ENCODE results near the gene POC1A. TPM values are rescaled to one million over a fixed set of nuclear protein-coding genes. Genes with fewer than 3 reads are reported as not detected.

Gene POC1A
- total and polyA plus RNA-seq, 3 donors from 2014 or later, result 16.7 to 36.1 (median 21.7) TPM

DNA sequence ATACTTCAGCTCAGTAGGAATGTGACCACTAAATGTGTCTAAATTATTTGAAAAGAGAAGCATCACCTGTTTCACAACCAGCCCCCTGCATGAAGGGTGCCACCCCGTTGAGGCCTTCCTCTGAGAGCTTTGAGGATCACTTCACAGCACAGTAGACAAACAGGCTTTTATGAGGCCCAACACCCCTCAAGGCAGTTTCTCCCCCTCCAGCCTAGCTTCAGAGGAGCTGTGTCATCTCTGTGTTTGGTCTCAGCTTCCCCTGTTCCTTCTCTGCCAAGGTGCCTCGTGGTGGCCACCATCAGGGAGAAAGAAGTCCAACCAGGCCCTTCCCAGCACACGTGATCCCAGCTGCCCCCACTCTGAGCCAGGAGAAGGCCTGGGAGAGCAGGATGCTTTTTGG lies 76.3 kb downstream of the POC1A start:
- TF ChIP-seq, protein P1, sequence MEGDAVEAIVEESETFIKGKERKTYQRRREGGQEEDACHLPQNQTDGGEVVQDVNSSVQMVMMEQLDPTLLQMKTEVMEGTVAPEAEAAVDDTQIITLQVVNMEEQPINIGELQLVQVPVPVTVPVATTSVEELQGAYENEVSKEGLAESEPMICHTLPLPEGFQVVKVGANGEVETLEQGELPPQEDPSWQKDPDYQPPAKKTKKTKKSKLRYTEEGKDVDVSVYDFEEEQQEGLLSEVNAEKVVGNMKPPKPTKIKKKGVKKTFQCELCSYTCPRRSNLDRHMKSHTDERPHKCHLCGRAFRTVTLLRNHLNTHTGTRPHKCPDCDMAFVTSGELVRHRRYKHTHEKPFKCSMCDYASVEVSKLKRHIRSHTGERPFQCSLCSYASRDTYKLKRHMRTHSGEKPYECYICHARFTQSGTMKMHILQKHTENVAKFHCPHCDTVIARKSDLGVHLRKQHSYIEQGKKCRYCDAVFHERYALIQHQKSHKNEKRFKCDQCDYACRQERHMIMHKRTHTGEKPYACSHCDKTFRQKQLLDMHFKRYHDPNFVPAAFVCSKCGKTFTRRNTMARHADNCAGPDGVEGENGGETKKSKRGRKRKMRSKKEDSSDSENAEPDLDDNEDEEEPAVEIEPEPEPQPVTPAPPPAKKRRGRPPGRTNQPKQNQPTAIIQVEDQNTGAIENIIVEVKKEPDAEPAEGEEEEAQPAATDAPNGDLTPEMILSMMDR (IDR thresholded peaks at IDR 0.05), result no peak
- TF ChIP-seq POLR2A (IDR thresholded peaks at IDR 0.05), result no peak
- WGBS, 2 donors, result 49 to 55% methylated on average over 3 of the region's 3 CpGs
- H3K4me1 ChIP-seq, result peaks cover 13% of the 10 kb centered on the region
- peak overlapping the region; percentile 50 to 76 for H3K27ac ChIP-seq
- intact Hi-C loops (cut with DNase I; ENCODE audit: low total_unique reads), result no loop called here
- H3K36me3 ChIP-seq (ENCODE audit: low read depth, missing control alignments), result no peaks in the 10 kb centered on the region
- no peak for DNase-seq
- no peaks in the 10 kb centered on the region for H3K27me3 ChIP-seq
- no peaks in the 10 kb centered on the region for H3K9me3 ChIP-seq
- H3K4me3 ChIP-seq, result no peak overlapping the region

DNA sequence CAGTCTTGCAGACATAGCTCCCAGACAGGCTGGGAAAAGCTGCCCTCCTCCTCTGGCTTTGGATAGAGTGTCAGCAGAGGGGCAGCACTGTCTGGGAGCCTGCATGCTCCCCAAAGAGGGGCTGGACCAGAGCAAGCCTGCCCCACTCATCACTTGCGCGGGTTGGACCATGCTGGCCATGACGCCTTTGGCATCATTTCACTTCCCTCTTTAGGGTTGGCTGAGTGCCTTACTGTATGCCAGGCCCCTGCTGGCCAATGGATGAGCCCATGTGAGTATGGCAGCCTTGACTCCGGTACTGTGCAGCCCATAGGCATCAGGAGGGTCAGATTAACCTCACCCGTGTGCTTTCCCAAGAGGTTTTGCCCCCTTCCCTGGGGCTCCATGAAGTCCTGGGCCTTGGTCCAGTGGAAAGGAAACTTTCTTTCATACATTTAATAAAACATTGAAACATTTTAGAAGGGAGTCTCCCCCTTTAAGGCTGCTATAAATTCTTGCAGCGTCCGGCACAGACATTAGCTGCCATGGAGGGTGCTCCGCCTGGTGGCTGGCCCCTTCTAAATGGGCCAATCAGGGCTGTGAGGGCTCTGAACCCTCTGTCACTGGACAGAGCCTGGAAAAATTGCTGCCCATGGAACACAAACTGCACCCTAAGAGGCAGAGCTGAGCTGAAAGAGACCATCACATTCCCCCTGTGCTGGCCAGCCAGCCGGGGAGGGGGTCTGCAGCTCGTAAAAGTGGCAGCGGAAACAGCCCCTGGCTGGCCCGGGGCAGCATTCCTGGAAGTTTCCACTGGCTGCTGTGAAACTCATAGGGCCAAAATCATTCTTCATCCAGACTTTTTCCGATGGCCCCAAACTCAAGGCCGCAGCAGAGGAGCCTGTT lies 77.1 kb downstream of the POC1A start:
- H3K4me1 ChIP-seq, result peaks cover 13% of the 10 kb centered on the region
- TF ChIP-seq POLR2A (IDR thresholded peaks at IDR 0.05), result no peak
- TF ChIP-seq, protein P1 (IDR thresholded peaks at IDR 0.05), result peak in 1 of 3 experiments; percentile 24
- H3K27me3 ChIP-seq, result no peaks in the 10 kb centered on the region
- intact Hi-C loops (cut with DNase I; ENCODE audit: low total_unique reads), result no loop called here
- no peaks in the 10 kb centered on the region for H3K9me3 ChIP-seq
- H3K27ac ChIP-seq, result peak overlapping the region; percentile 50 to 76
- H3K36me3 ChIP-seq (ENCODE audit: low read depth, missing control alignments), result no peaks in the 10 kb centered on the region
- DNase-seq, result no peak
- H3K4me3 ChIP-seq, result no peak overlapping the region
- WGBS, 2 donors, result 48 to 52% methylated on average over 14 of the region's 14 CpGs

DNA sequence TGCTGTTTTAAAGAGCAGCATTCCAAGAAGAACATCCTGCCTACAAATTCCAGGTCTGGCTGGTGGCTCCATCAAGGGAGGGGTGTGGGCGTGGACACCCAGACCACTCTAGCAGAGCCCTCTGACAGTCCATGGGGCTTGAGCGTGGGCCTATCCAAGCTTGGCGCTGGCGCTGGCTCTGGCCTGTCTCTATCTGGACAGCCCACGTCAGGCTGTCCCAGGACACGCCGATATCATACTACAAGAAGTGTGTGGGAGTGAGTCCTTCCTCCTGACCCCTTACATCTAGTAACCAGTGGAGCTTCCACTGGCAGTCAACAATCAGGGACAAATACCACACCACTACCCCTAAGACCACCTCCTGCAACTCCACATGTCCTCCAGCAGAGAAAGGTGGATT lies 80.7 kb downstream of the POC1A start:
- H3K4me3 ChIP-seq, result no peak overlapping the region

DNA sequence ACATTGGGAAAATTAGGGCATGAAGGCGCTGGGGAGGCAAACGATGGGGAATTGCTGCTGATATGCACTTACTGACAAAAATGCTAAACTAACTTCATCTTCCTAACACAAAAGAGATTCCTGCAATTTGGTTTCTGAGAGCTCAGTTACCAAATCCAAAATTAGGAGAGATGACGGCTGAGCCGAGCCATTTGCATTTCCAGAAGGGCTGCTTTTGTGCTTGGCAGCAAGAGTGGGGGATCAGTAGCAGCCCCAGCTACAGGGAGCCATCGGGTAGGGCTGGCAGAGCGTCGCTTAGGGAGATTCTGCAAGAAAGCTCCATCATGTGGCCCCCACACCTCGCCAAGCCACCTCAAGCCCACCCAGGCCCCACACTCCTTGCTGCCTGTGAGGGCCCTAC lies 81.8 kb downstream of the POC1A start:
- Histone ChIP-seq H3K4me1 (peaks cover 20% of the 10 kb centered on the region), H3K36me3 (ENCODE audit: low read depth, missing control alignments) (no peaks in the 10 kb centered on the region), H3K9me3 (no peaks in the 10 kb centered on the region), H3K27me3 (no peaks in the 10 kb centered on the region), H3K27ac (no peak overlapping the region), H3K4me3 (no peak overlapping the region)
- intact Hi-C loops (cut with DNase I; ENCODE audit: low total_unique reads), result no loop called here
- TF ChIP-seq POLR2A (IDR thresholded peaks at IDR 0.05), result no peak
- TF ChIP-seq, protein P1 (IDR thresholded peaks at IDR 0.05), result no peak
- no peak for DNase-seq
- 88 to 95% methylated on average over 4 to 8 of the region's 8 CpGs for WGBS, 2 donors

More for the DNA sequence above, 80.7 kb downstream of the POC1A start:
- H3K4me1 ChIP-seq, result peaks cover 25% of the 10 kb centered on the region
- H3K36me3 ChIP-seq (ENCODE audit: low read depth, missing control alignments), result no peaks in the 10 kb centered on the region
- TF ChIP-seq POLR2A (IDR thresholded peaks at IDR 0.05), result no peak
- TF ChIP-seq, protein P1 (IDR thresholded peaks at IDR 0.05), result no peak
- H3K9me3 ChIP-seq, result no peaks in the 10 kb centered on the region
- DNase-seq, result peak; percentile 52
- 69 to 71% methylated on average over 3 to 7 of the region's 7 CpGs for WGBS, 2 donors
- no peak overlapping the region for H3K27ac ChIP-seq
- H3K27me3 ChIP-seq, result no peaks in the 10 kb centered on the region
- intact Hi-C loops (cut with DNase I; ENCODE audit: low total_unique reads), result no loop called here

All from testis (tissue), 3 donors.